HepG2 (cell line): Measurements from ENCODE around the gene TBC1D22A. TPM values are rescaled to one million over a fixed set of nuclear protein-coding genes. Genes with fewer than 3 reads are reported as not detected.

Experiments
- ATAC-seq: fragments of 200-7000 bp; cut with Tn5 transposase; 3 replicates; pipeline ENCODE4 v1.9.1; 2020; ENCODE audit warnings: mild to moderate bottlenecking, moderate library complexity
- Bru-seq: library from RNA; stranded (reverse); fragments of 400-500 nt; gene quantifications from one replicate; lab custom pipeline; 2021; lab: Mats Ljungman, UMichigan
- BruChase-seq, 2 experiments: library from RNA; stranded (reverse); fragments of 400-500 nt; gene quantifications; one replicate each; lab custom pipeline; 2021; lab: Mats Ljungman, UMichigan
- BruUV-seq: library from RNA; stranded (reverse); fragments of 400-500 nt; replicated peaks from 2 replicates; lab custom pipeline; 2021; lab: Mats Ljungman, UMichigan
- CTCF ChIA-PET: fragments of 300-600 bp; formaldehyde crosslinking; extraction: SDS; loops from one replicate; lab custom pipeline; 2021; ENCODE audit warnings: low total read pairs, inconsistent platforms, low intra/inter-chr PET ratio; lab: Yijun Ruan, JAX
- POLR2A ChIA-PET: fragments of 350-600 bp; sonication (Branson Sonifier 250); formaldehyde crosslinking; loops from one replicate; lab custom pipeline; 2020; ENCODE audit warnings: antibody characterized with exemption, inconsistent platforms; lab: Yijun Ruan, JAX
- DNase-seq: peaks from one replicate; pipeline ENCODE4 v3.0.0-alpha.2; 2015; ENCODE audit warnings: low spot score
- FAIRE-seq: peaks from 3 replicates; lab custom pipeline; 2011; peaks lifted over from hg19 to GRCh38; lab: Jason Lieb, UNC
- H2AFZ ChIP-seq: one replicate; pipeline ENCODE4 v1.6.1; 2011; ENCODE audit warnings: low read length, inconsistent platforms
- H3K27ac ChIP-seq: fragments of 300-600 bp; 3 replicates; pipeline ENCODE4 v1.8.0; 2011; ENCODE audit warnings: mixed run types, mild to moderate bottlenecking, mixed read lengths, low read length, inconsistent platforms; ENCODE audit not compliant: insufficient read depth; ENCODE audit errors: extremely low read length
- H3K27me3 ChIP-seq, 2 experiments: fragments of 200-600 bp in 1 of 2; 2 replicates in 1 of 2; 3 replicates in 1 of 2; pipeline versions ENCODE4 v1.6.0 to v1.8.0; 2011; ENCODE audit warnings: low read length in 2 of 2, mild to moderate bottlenecking in 2 of 2, moderate library complexity in 2 of 2, inconsistent platforms in 1 of 2; ENCODE audit not compliant: insufficient read depth in 2 of 2, control insufficient read depth in 1 of 2
- H3K36me3 ChIP-seq, 2 experiments: fragments of 200-600 bp in 1 of 2; replicated peaks in 1 of 2; 2 replicates in 1 of 2; 3 replicates in 1 of 2; pipeline versions ENCODE4 v1.5.1 to v1.8.0; 2011; ENCODE audit warnings: low read length in 2 of 2, inconsistent platforms in 1 of 2; ENCODE audit not compliant: insufficient read depth in 2 of 2, control insufficient read depth in 1 of 2
- H3K4me1 ChIP-seq: 2 replicates; pipeline ENCODE4 v1.5.1; 2012; ENCODE audit warnings: low read length, inconsistent platforms; ENCODE audit not compliant: insufficient read depth
- H3K4me2 ChIP-seq: 2 replicates; pipeline ENCODE4 v1.6.0; 2011; ENCODE audit warnings: low read depth, low read length, inconsistent platforms
- H3K4me3 ChIP-seq, 3 experiments: fragments of 200-600 bp in 1 of 3; sonication (generic), shearing (Covaris generic) in 1 of 3; replicated peaks in 1 of 3; 2 replicates each; pipeline ENCODE4 v1.5.1; 2011 to 2016; ENCODE audit warnings: low read length in 3 of 3, inconsistent platforms in 2 of 3, low read depth in 2 of 3, mild to moderate bottlenecking in 2 of 3, control low read depth in 1 of 3, mixed read lengths in 1 of 3; ENCODE audit not compliant: insufficient read depth in 1 of 3
- H3K79me2 ChIP-seq: one replicate; pipeline ENCODE4 v1.6.1; 2011; ENCODE audit warnings: low read length, inconsistent platforms; ENCODE audit not compliant: insufficient read depth
- H3K9ac ChIP-seq: 2 replicates; pipeline ENCODE4 v1.6.0; 2011; ENCODE audit warnings: mild to moderate bottlenecking, low read depth, low read length, inconsistent platforms; ENCODE audit not compliant: insufficient read depth
- H3K9me3 ChIP-seq: 2 replicates; pipeline ENCODE4 v1.5.1; 2012; ENCODE audit warnings: mild to moderate bottlenecking, low read length
- H4K20me1 ChIP-seq: 2 replicates; pipeline ENCODE4 v1.6.0; 2011; ENCODE audit warnings: inconsistent platforms, mild to moderate bottlenecking, low read length, moderate library complexity; ENCODE audit not compliant: insufficient read depth
- PLSCR1 ChIP-seq: sonication (generic); formaldehyde crosslinking; IDR thresholded peaks from 2 replicates; pipeline ENCODE4 v1.5.0; 2020; ENCODE audit warnings: missing genetic modification reagents, mild to moderate bottlenecking, borderline replicate concordance
- REPIN1 ChIP-seq: sonication (generic); formaldehyde crosslinking; IDR thresholded peaks from 2 replicates; pipeline ENCODE4 v1.8.0; 2022; ENCODE audit warnings: missing genetic modification reagents, low read depth, mild to moderate bottlenecking, borderline replicate concordance
- TOPORS ChIP-seq: sonication (generic); formaldehyde crosslinking; IDR thresholded peaks from 2 replicates; pipeline ENCODE4 v1.8.0; 2023; ENCODE audit warnings: mild to moderate bottlenecking, missing genetic modification reagents
- ZBTB4 ChIP-seq: sonication (generic); formaldehyde crosslinking; IDR thresholded peaks from 2 replicates; pipeline ENCODE4 v1.4.0; 2020; ENCODE audit warnings: missing genetic modification reagents, mild to moderate bottlenecking, borderline replicate concordance
- ZNF24 ChIP-seq: fragments of 450-650 bp; IDR thresholded peaks from 2 replicates; pipeline ENCODE4 v1.6.1; 2017; ENCODE audit warnings: antibody characterized with exemption, mild to moderate bottlenecking
- ZNF276 ChIP-seq: sonication (generic); formaldehyde crosslinking; IDR thresholded peaks from 2 replicates; pipeline ENCODE4 v1.4.0; 2020; ENCODE audit warnings: mild to moderate bottlenecking, low read depth, missing genetic modification reagents
- WGBS: methylation state at CpG from one replicate; pipeline ENCODE4 v1.1.6; 2017; ENCODE audit warnings: low lambda C conversion rate; 5-methylcytosine and 5-hydroxymethylcytosine counted together
- in situ Hi-C: cut with HindIII; loops from 2 replicates; pipeline ENCODE4 v1.10.0; 2017; ENCODE audit warnings: low pct_unique_long_range_greater_than_20kb; ENCODE audit not compliant: extremely low pct_ligation_motif_present
- intact Hi-C: fragments of 100-400 bp; cut with micrococcal nuclease; formaldehyde crosslinking; loops from one replicate; pipeline ENCODE4 v1.10.0; 2022; ENCODE audit not compliant: unreplicated experiment
- long read RNA-seq, 2 experiments: library from RNA in 1 of 2; library from polyadenylated mRNA in 1 of 2; stranded (forward) in 1 of 2; unstranded in 1 of 2; transcript quantifications; one replicate each; pipeline ENCODE4 v2.0.0, GENCODE V29; 2019 to 2022
- polyA minus RNA-seq, 3 experiments: library from RNA; depleted of rRNA, polyadenylated mRNA; stranded (reverse); fragments of >200 nt; gene quantifications; 2 replicates each; pipeline ENCODE4 v1.2.3, GENCODE V29; 2011; ENCODE audit warnings: low replicate concordance in 1 of 3
- polyA plus RNA-seq, 8 experiments: library from polyadenylated mRNA; depleted of rRNA in 3 of 8; stranded (reverse) in 7 of 8; unstranded in 1 of 8; fragments of >200 nt; fragmentation: Illumina TruSeq in 4 of 8; extraction: Trizol in 4 of 8; gene quantifications; 2 replicates each; pipeline versions ENCODE4 v1.2.1 to v1.2.3, GENCODE V29; 2011 to 2016; ENCODE audit warnings: low read depth in 4 of 8, missing spikeins in 1 of 8, mixed read lengths in 1 of 8; ENCODE audit not compliant: insufficient read depth in 1 of 8
- total RNA-seq, 5 experiments: library from RNA; depleted of rRNA; stranded (reverse); fragments of >200 nt; fragmentation: Illumina TruSeq; extraction: Trizol; gene quantifications; 2 replicates each; pipeline ENCODE4 v1.2.3, GENCODE V29; 2016; ENCODE audit warnings: low read depth in 1 of 5

The TBC1D22A gene
- 17.3 and 17.6 TPM in 2 replicates for total RNA-seq (2016; rRNA removed; fragmentation: Illumina TruSeq; extraction: Trizol)
- 13.6 and 13.8 TPM in 2 replicates for total RNA-seq (2016; cell fraction: cytosol; rRNA removed; fragmentation: Illumina TruSeq; extraction: Trizol; ENCODE audit: low read depth)
- 14.5 and 18.0 TPM in 2 replicates for total RNA-seq (2016; cell fraction: insoluble cytoplasmic fraction; rRNA removed; fragmentation: Illumina TruSeq; extraction: Trizol)
- total RNA-seq (2016; cell fraction: membrane; rRNA removed; fragmentation: Illumina TruSeq; extraction: Trizol) = 15.2 and 19.7 TPM in 2 replicates
- total RNA-seq (2016; cell fraction: nucleus; rRNA removed; fragmentation: Illumina TruSeq; extraction: Trizol) = 11.0 and 13.2 TPM in 2 replicates
- 17.5 and 18.0 TPM in 2 replicates for polyA plus RNA-seq (2011; rRNA removed)
- 16.4 and 18.2 TPM in 2 replicates for polyA plus RNA-seq (2011; cell fraction: cytosol; rRNA removed)
- polyA plus RNA-seq (2011; cell fraction: nucleus; rRNA removed) = 14.2 and 18.7 TPM in 2 replicates
- 12.4 and 15.2 TPM in 2 replicates for polyA plus RNA-seq (2012)
- polyA plus RNA-seq (2016; cell fraction: cytosol; fragmentation: Illumina TruSeq; extraction: Trizol; ENCODE audit: low read depth) = 7.7 and 9.5 TPM in 2 replicates
- polyA plus RNA-seq (2016; cell fraction: insoluble cytoplasmic fraction; fragmentation: Illumina TruSeq; extraction: Trizol; ENCODE audit: low read depth) = 17.3 and 21.6 TPM in 2 replicates
- polyA plus RNA-seq (2016; cell fraction: membrane; fragmentation: Illumina TruSeq; extraction: Trizol; ENCODE audit: low read depth) = 14.3 and 16.8 TPM in 2 replicates
- polyA plus RNA-seq (2016; cell fraction: nucleus; fragmentation: Illumina TruSeq; extraction: Trizol; ENCODE audit: insufficient read depth, low read depth) = 13.4 and 13.5 TPM in 2 replicates
- polyA minus RNA-seq (2011; rRNA and poly(A)+ RNA removed; ENCODE audit: low replicate concordance) = 14.2 and 23.5 TPM in 2 replicates
- polyA minus RNA-seq (2011; cell fraction: cytosol; rRNA and poly(A)+ RNA removed) = 11.9 and 12.0 TPM in 2 replicates
- 21.5 and 22.0 TPM in 2 replicates for polyA minus RNA-seq (2011; cell fraction: nucleus; rRNA and poly(A)+ RNA removed)
- percentile 68 among the genes with signal in this experiment for Bru-seq, nascent RNA
- percentile 59 among the genes with signal in this experiment for BruChase-seq, experiment 1, labeled RNA remaining after a 6-hour chase
- BruChase-seq, experiment 2, labeled RNA remaining after a 2-hour chase = percentile 67 among the genes with signal in this experiment
- long read RNA-seq, experiment 1, transcript TBC1D22A-205 (13 exons, 2,267 nt) = major isoform, 13 of 38 reads
- long read RNA-seq, experiment 1, transcript TBC1D22A-201 (13 exons, 3,787 nt) = minor isoform, 10 of 38 reads
- long read RNA-seq, experiment 1, partial matches to known transcripts = 6 of 38 reads
- long read RNA-seq, experiment 1, other reads (novel, unspliced or antisense) = 9 of 38 reads
- long read RNA-seq, experiment 2, transcript TBC1D22A-201 (13 exons, 3,787 nt) = major isoform, 20 of 59 reads
- long read RNA-seq, experiment 2, transcript TBC1D22A-205 (13 exons, 2,267 nt) = minor isoform, 12 of 59 reads
- long read RNA-seq, experiment 2, partial matches to known transcripts = 15 of 59 reads
- long read RNA-seq, experiment 2, other reads (novel, unspliced or antisense) = 11 of 59 reads

- H4K20me1 ChIP-seq = no peaks in the 10 kb centered on the region
- peak within 1 kb of the TSS; percentile 90 for H3K4me2 ChIP-seq
- peak within 1 kb of the TSS; percentile 91 for H3K27ac ChIP-seq
- H3K36me3 ChIP-seq = peaks cover 0 to 1% of the 10 kb centered on the region in 2 experiments; a peak in 1 of 5 replicates
- intact Hi-C loops (no loop called here), in situ Hi-C loops (no loop called here)
- ATAC-seq = peak; percentile 89
- H3K9me3 ChIP-seq = no peaks in the 10 kb centered on the region
- H3K4me3 ChIP-seq = peak within 1 kb of the TSS; percentile 74 to 96 (median 80)
- ChIA-PET CTCF (no interaction called here), POLR2A (interaction anchor here (0.8 to 5.4 kb wide), 30 partner anchors 8 to 199 kb away, joined by 3 to 144 read pairs (median 6); partner anchors contain the start of gene CERK)
- peak within 1 kb of the TSS; percentile 98 for H3K9ac ChIP-seq
- peak; percentile 30 for FAIRE-seq
- no peak within 1 kb of the TSS for H2AFZ ChIP-seq
- WGBS = 0% methylated on average over 27 of the region's 66 CpGs
- peak; percentile 89 for DNase-seq
- peaks cover 56% of the 10 kb centered on the region for H3K4me1 ChIP-seq
- peaks cover 56% of the 10 kb centered on the region for H3K79me2 ChIP-seq
- BruUV-seq = no TSS peak
- no peaks in the 10 kb centered on the region; a peak in 1 of 5 replicates for H3K27me3 ChIP-seq
- 0 out of 2 replicates have a peak, but pooled peaks have one; percentile 25 for TF ChIP-seq ZNF276 (CRISPR knock-in tag)
- no peak for TF ChIP-seq ZNF24
- no peak; the same call in 1 of the 2 replicates for TF ChIP-seq TOPORS (CRISPR knock-in tag)
- no peak for TF ChIP-seq ZBTB4 (CRISPR knock-in tag)
- peak; percentile 84 for TF ChIP-seq REPIN1
- TF ChIP-seq PLSCR1 (CRISPR knock-in tag) = no peak
Observed at GRCh38 chr22:46762238-46763050, at the start of gene TBC1D22A. TBC1D22A (plus strand) TSS chr22:46762650; CDS start chr22:46762787, 137 bp downstream.
